ENCODE results near the gene EFCAB6. TPM values are rescaled to one million over a fixed set of nuclear protein-coding genes. Genes with fewer than 3 reads are reported as not detected.

The EFCAB6 gene
- total RNA-seq, 1 experiment from 2014 or later: 0.40 TPM

DNA sequence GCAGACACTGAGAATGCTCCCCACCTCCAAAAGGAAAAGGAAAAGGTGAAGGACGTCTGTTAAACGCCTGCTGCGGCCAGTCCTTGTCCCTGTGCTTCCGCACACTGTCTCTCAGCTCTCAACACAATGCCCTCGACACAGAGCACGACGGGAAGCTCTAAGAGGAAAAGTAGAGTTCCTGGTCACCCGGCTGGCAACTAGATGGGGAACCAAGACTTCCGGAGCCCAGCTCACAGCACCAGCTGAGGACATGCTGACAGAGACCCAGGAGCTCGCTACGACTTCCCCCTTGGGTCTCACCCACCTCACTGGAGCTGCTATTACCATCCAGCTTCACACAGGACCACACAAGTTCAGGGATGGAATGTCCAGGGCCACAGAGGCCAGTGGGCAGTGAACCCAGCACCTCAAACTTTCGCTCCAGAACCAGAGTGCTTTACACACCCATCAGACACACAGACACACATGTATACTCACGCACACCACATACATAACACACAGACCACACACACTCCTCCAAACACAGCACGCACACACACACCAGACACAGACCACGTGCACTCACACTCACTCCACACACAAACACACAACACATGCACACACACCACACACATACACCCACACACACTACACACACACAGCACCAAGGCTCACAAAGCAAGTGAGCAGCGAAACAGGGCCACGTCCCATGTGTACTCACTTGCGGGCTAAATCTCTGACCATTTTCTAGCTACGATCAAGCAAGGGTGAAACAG lies 40.6 kb upstream of the EFCAB6 start:
- Mint-ChIP-seq H3K27ac (ENCODE audit: low read depth, unreplicated experiment) (no peak overlapping the region), H3K36me3 (ENCODE audit: insufficient read depth, unreplicated experiment) (no peaks in the 10 kb centered on the region), H3K4me3 (ENCODE audit: unreplicated experiment) (no peak overlapping the region), H3K9me3 (ENCODE audit: unreplicated experiment) (peaks cover 14% of the 10 kb centered on the region), H3K4me1 (ENCODE audit: insufficient read depth, unreplicated experiment) (no peaks in the 10 kb centered on the region), H3K27me3 (ENCODE audit: insufficient read depth, unreplicated experiment) (peaks cover 60% of the 10 kb centered on the region)
- no peak for DNase-seq (ENCODE audit: unreplicated experiment)
- CTCF ChIA-PET: interaction anchor here (0.8 to 1.5 kb wide), 3 partner anchors 20 to 579 kb away, joined by 3 to 5 read pairs (median 3); no protein-coding TSS in a partner anchor
- intact Hi-C loops (cut with micrococcal nuclease): no loop called here
- TF ChIP-seq, protein P1, sequence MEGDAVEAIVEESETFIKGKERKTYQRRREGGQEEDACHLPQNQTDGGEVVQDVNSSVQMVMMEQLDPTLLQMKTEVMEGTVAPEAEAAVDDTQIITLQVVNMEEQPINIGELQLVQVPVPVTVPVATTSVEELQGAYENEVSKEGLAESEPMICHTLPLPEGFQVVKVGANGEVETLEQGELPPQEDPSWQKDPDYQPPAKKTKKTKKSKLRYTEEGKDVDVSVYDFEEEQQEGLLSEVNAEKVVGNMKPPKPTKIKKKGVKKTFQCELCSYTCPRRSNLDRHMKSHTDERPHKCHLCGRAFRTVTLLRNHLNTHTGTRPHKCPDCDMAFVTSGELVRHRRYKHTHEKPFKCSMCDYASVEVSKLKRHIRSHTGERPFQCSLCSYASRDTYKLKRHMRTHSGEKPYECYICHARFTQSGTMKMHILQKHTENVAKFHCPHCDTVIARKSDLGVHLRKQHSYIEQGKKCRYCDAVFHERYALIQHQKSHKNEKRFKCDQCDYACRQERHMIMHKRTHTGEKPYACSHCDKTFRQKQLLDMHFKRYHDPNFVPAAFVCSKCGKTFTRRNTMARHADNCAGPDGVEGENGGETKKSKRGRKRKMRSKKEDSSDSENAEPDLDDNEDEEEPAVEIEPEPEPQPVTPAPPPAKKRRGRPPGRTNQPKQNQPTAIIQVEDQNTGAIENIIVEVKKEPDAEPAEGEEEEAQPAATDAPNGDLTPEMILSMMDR (IDR thresholded peaks at IDR 0.05; ENCODE audit: unreplicated experiment): no peak
- POLR2A ChIA-PET: no interaction called here
- no TSS peak for BruUV-seq (replicated peaks)

DNA sequence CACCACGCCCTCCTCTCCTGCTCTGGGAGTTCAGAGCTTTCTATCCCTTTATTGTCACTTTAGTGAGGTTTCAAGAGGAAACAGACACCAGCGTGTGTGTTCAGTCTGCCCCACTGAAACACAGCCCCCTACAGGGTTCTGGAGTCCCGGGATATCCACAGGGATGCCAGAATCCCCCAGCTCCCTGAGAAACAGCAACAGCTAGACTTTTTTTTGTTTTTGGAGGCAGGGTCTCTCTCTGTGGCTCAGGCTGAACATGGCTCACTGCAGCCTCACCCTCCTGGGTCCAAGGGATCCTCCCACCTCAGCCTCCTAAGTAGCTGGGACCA lies 39.8 kb upstream of the EFCAB6 start:
- TF ChIP-seq, protein P1 (IDR thresholded peaks at IDR 0.05; ENCODE audit: unreplicated experiment): no peak
- Mint-ChIP-seq H3K27me3 (ENCODE audit: insufficient read depth, unreplicated experiment) (peaks cover 56% of the 10 kb centered on the region), H3K27ac (ENCODE audit: low read depth, unreplicated experiment) (no peak overlapping the region), H3K4me1 (ENCODE audit: insufficient read depth, unreplicated experiment) (no peaks in the 10 kb centered on the region), H3K36me3 (ENCODE audit: insufficient read depth, unreplicated experiment) (no peaks in the 10 kb centered on the region), H3K9me3 (ENCODE audit: unreplicated experiment) (peaks cover 7% of the 10 kb centered on the region), H3K4me3 (ENCODE audit: unreplicated experiment) (no peak overlapping the region)
- no peak for DNase-seq (ENCODE audit: unreplicated experiment)
- CTCF ChIA-PET: no interaction called here
- BruUV-seq (replicated peaks): no TSS peak
- POLR2A ChIA-PET: no interaction called here
- intact Hi-C loops (cut with micrococcal nuclease): no loop called here

- TF ChIP-seq, protein P1 (IDR thresholded peaks at IDR 0.05; ENCODE audit: unreplicated experiment): no peak
Measured at GRCh38 chr22:43851058-43851978, 39.2 kb upstream of the EFCAB6 start.

DNA sequence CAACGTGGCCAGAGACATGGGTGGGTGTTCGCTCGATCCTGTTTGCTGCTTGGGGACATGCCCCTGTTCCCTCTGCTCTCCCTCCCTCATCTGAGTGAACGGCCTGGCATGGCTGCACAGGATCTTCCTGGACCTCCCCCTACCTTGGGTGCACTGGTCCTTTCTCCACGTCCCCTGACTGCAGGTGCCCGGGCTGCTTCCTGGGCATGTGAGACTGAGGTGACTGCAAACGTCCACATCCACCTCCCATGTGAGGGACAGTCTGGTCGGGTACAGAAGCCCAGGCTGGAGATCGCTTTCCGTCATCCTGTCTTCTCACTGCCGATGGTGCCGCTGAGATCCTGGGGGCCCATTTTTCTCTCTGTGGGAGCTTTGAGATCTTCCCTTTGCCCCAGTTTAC lies 38.4 kb upstream of the EFCAB6 start:
- no peaks in the 10 kb centered on the region for H3K9me3 Mint-ChIP-seq (ENCODE audit: unreplicated experiment)
- H3K27ac Mint-ChIP-seq (ENCODE audit: low read depth, unreplicated experiment): no peak overlapping the region
- no TSS peak for BruUV-seq (replicated peaks)
- no peak overlapping the region for H3K4me3 Mint-ChIP-seq (ENCODE audit: unreplicated experiment)
- ChIA-PET CTCF (interaction anchor here (0.9 kb wide), 1 partner anchor 34 kb away, joined by 3 read pairs; no protein-coding TSS in a partner anchor), POLR2A (no interaction called here)
- TF ChIP-seq, protein P1 (IDR thresholded peaks at IDR 0.05; ENCODE audit: unreplicated experiment): no peak
- H3K36me3 Mint-ChIP-seq (ENCODE audit: insufficient read depth, unreplicated experiment): no peaks in the 10 kb centered on the region
- peaks cover 64% of the 10 kb centered on the region for H3K27me3 Mint-ChIP-seq (ENCODE audit: insufficient read depth, unreplicated experiment)
- DNase-seq (ENCODE audit: unreplicated experiment): no peak
- H3K4me1 Mint-ChIP-seq (ENCODE audit: insufficient read depth, unreplicated experiment): no peaks in the 10 kb centered on the region
- intact Hi-C loops (cut with micrococcal nuclease): no loop called here

More at GRCh38 chr22:43851058-43851978, 39.2 kb upstream of the EFCAB6 start:
- peaks cover 56% of the 10 kb centered on the region for H3K27me3 Mint-ChIP-seq (ENCODE audit: insufficient read depth, unreplicated experiment)
- CTCF ChIA-PET: no interaction called here
- BruUV-seq (replicated peaks): no TSS peak
- H3K27ac Mint-ChIP-seq (ENCODE audit: low read depth, unreplicated experiment): no peak overlapping the region
- intact Hi-C loops (cut with micrococcal nuclease): no loop called here
- H3K4me3 Mint-ChIP-seq (ENCODE audit: unreplicated experiment): no peak overlapping the region
- DNase-seq (ENCODE audit: unreplicated experiment): no peak
- no peaks in the 10 kb centered on the region for H3K36me3 Mint-ChIP-seq (ENCODE audit: insufficient read depth, unreplicated experiment)
- H3K4me1 Mint-ChIP-seq (ENCODE audit: insufficient read depth, unreplicated experiment): no peaks in the 10 kb centered on the region
- H3K9me3 Mint-ChIP-seq (ENCODE audit: unreplicated experiment): peaks cover under 1% of the 10 kb centered on the region
- POLR2A ChIA-PET: no interaction called here

Data from MCF 10A (cell line).